Tibial nerve (tissue), 4 donors: ENCODE data around the gene SLC2A2.

Source experiments
- EP300 ChIP-seq, 2 donors: sonication (generic); formaldehyde crosslinking; IDR thresholded peaks; one replicate each; pipeline ENCODE4 v1.6.1; 2017; ENCODE audit warnings: antibody characterized with exemption in 2 of 2, mild to moderate bottlenecking in 1 of 2
- POLR2A ChIP-seq, 2 donors: fragments of 450-650 bp; IDR thresholded peaks; one replicate each; pipeline ENCODE4 v1.6.1; 2017; ENCODE audit warnings: antibody characterized with exemption in 2 of 2, mild to moderate bottlenecking in 2 of 2, moderate library complexity in 2 of 2
- TF ChIP-seq, protein P1 (sequence below), 5 experiments: fragments of 200-600 bp in 3 of 5; fragments of 450-650 bp in 2 of 5; sonication (generic) in 3 of 5; IDR thresholded peaks; one replicate each; pipeline ENCODE4 v1.5.1; 2016 to 2019; ENCODE audit warnings: antibody characterized with exemption in 5 of 5, mild to moderate bottlenecking in 3 of 5, moderate library complexity in 2 of 5

DNA sequence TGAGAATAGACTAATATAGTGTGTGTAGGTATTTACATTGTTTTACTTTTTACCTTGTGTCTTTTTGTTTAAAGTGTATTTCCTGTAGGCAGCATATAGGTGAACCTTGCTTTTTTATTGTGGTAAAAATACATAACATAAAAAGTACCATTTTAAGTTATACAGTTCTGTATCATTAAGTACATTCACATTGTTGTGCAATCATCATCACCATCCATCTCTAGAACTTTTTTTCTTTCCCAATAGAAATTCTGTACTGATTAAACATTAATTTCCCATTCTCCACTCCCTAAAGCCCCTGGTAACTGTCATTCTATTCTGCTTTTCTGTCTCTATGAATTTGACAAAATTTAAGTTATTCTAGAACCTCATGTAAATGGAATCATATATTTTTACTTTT, 69.9 kb downstream of the SLC2A2 start:
- TF ChIP-seq, protein P1, sequence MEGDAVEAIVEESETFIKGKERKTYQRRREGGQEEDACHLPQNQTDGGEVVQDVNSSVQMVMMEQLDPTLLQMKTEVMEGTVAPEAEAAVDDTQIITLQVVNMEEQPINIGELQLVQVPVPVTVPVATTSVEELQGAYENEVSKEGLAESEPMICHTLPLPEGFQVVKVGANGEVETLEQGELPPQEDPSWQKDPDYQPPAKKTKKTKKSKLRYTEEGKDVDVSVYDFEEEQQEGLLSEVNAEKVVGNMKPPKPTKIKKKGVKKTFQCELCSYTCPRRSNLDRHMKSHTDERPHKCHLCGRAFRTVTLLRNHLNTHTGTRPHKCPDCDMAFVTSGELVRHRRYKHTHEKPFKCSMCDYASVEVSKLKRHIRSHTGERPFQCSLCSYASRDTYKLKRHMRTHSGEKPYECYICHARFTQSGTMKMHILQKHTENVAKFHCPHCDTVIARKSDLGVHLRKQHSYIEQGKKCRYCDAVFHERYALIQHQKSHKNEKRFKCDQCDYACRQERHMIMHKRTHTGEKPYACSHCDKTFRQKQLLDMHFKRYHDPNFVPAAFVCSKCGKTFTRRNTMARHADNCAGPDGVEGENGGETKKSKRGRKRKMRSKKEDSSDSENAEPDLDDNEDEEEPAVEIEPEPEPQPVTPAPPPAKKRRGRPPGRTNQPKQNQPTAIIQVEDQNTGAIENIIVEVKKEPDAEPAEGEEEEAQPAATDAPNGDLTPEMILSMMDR (IDR thresholded peaks at IDR 0.05) = no peak
- TF ChIP-seq POLR2A (IDR thresholded peaks at IDR 0.05) (no peak), EP300 (IDR thresholded peaks at IDR 0.05) (no peak)
